ENCODE data around the gene FN3KRP. TPM values are rescaled to one million over a fixed set of nuclear protein-coding genes. Genes with fewer than 3 reads are reported as not detected.
"Not testable (repeated sequence)": the region's sequence is repeated elsewhere in the genome, so short reads cannot be mapped to it uniquely, and the experiment has no call there.

The FN3KRP gene
- total RNA-seq, 1 experiment from 2014 or later, result 21.5 TPM

GRCh38 chr17:82740906-82741759 lies 24.6 kb downstream of the FN3KRP start:
- intact Hi-C loops (cut with micrococcal nuclease), result no loop called here
- ChIA-PET CTCF (interaction anchor here (0.7 kb wide), 1 partner anchor 9 kb away, joined by 3 read pairs; no protein-coding TSS in a partner anchor), POLR2A (interaction anchor here (0.5 to 1.6 kb wide), 3 partner anchors 12 to 135 kb away, joined by 4 to 5 read pairs (median 4); partner anchors contain the start of gene FN3KRP)
- Mint-ChIP-seq H3K27ac (ENCODE audit: low read depth, unreplicated experiment) (no peak overlapping the region), H3K36me3 (ENCODE audit: insufficient read depth, unreplicated experiment) (peaks cover 8% of the 10 kb centered on the region), H3K27me3 (ENCODE audit: insufficient read depth, unreplicated experiment) (no peaks in the 10 kb centered on the region), H3K9me3 (ENCODE audit: unreplicated experiment) (no peaks in the 10 kb centered on the region), H3K4me1 (ENCODE audit: insufficient read depth, unreplicated experiment) (no peaks in the 10 kb centered on the region), H3K4me3 (ENCODE audit: unreplicated experiment) (no peak overlapping the region)
- no peak for TF ChIP-seq CTCF (IDR thresholded peaks at IDR 0.05; ENCODE audit: unreplicated experiment)
- BruUV-seq (replicated peaks), result no TSS peak
- DNase-seq (ENCODE audit: unreplicated experiment), result peak; percentile 30

- H3K36me3 Mint-ChIP-seq (ENCODE audit: insufficient read depth, unreplicated experiment), result peaks cover 8% of the 10 kb centered on the region
- no peak overlapping the region for H3K4me3 Mint-ChIP-seq (ENCODE audit: unreplicated experiment)
- CTCF ChIA-PET, result no interaction called here
- no peak for DNase-seq (ENCODE audit: unreplicated experiment)
- no peak for TF ChIP-seq CTCF (IDR thresholded peaks at IDR 0.05; ENCODE audit: unreplicated experiment)
- no peaks in the 10 kb centered on the region for H3K4me1 Mint-ChIP-seq (ENCODE audit: insufficient read depth, unreplicated experiment)
- intact Hi-C loops (cut with micrococcal nuclease), result no loop called here
- no peaks in the 10 kb centered on the region for H3K9me3 Mint-ChIP-seq (ENCODE audit: unreplicated experiment)
- no peaks in the 10 kb centered on the region for H3K27me3 Mint-ChIP-seq (ENCODE audit: insufficient read depth, unreplicated experiment)
- no TSS peak for BruUV-seq (replicated peaks)
- POLR2A ChIA-PET, result interaction anchor here (0.6 to 0.7 kb wide), 2 partner anchors 22 to 42 kb away, joined by 3 read pairs; no protein-coding TSS in a partner anchor
- no peak overlapping the region for H3K27ac Mint-ChIP-seq (ENCODE audit: low read depth, unreplicated experiment)
Measured at GRCh38 chr17:82743344-82744219, 27.1 kb downstream of the FN3KRP start.

GRCh38 chr17:82744736-82745135 lies 28.2 kb downstream of the FN3KRP start:
- H3K27me3 Mint-ChIP-seq (ENCODE audit: insufficient read depth, unreplicated experiment); H3K36me3 Mint-ChIP-seq (ENCODE audit: insufficient read depth, unreplicated experiment); POLR2A ChIA-PET: not testable (repeated sequence)

GRCh38 chr17:82745524-82745923 lies 29.0 kb downstream of the FN3KRP start:
- POLR2A ChIA-PET, result no interaction called here
- BruUV-seq (replicated peaks), result no TSS peak
- TF ChIP-seq CTCF (IDR thresholded peaks at IDR 0.05; ENCODE audit: unreplicated experiment), result no peak
- Mint-ChIP-seq H3K9me3 (ENCODE audit: unreplicated experiment) (no peaks in the 10 kb centered on the region), H3K4me1 (ENCODE audit: insufficient read depth, unreplicated experiment) (no peaks in the 10 kb centered on the region), H3K4me3 (ENCODE audit: unreplicated experiment) (no peak overlapping the region), H3K27ac (ENCODE audit: low read depth, unreplicated experiment) (no peak overlapping the region), H3K27me3 (ENCODE audit: insufficient read depth, unreplicated experiment) (no peaks in the 10 kb centered on the region), H3K36me3 (ENCODE audit: insufficient read depth, unreplicated experiment) (peaks cover 4% of the 10 kb centered on the region)
- CTCF ChIA-PET, result no interaction called here
- DNase-seq (ENCODE audit: unreplicated experiment), result no peak
- intact Hi-C loops (cut with micrococcal nuclease), result no loop called here

More at GRCh38 chr17:82744736-82745135, 28.2 kb downstream of the FN3KRP start:
- intact Hi-C loops (cut with micrococcal nuclease); DNase-seq (ENCODE audit: unreplicated experiment); H3K4me3 Mint-ChIP-seq (ENCODE audit: unreplicated experiment); H3K4me1 Mint-ChIP-seq (ENCODE audit: insufficient read depth, unreplicated experiment); CTCF ChIA-PET; H3K9me3 Mint-ChIP-seq (ENCODE audit: unreplicated experiment); H3K27ac Mint-ChIP-seq (ENCODE audit: low read depth, unreplicated experiment); BruUV-seq (replicated peaks): not testable (repeated sequence)
